HCT116 (cell line): ENCODE data around the gene CAMK2G.

Experiments
- CTCF ChIP-seq, 3 experiments: fragments of 200-600 bp in 1 of 3; sonication (generic) in 1 of 3; IDR thresholded peaks in 2 of 3; conservative IDR thresholded peaks in 1 of 3; 2 replicates each; pipeline ENCODE4 v1.5.1; 2012 to 2017; ENCODE audit warnings: low read depth in 2 of 3, low read length in 2 of 3, antibody characterized with exemption in 1 of 3, borderline replicate concordance in 1 of 3, control low read depth in 1 of 3, mild to moderate bottlenecking in 1 of 3, mixed read lengths in 1 of 3, mixed run types in 1 of 3, moderate library complexity in 1 of 3; ENCODE audit not compliant: insufficient read depth in 1 of 3
- EZH2 ChIP-seq: fragments of 200-600 bp; sonication (generic); IDR thresholded peaks from 2 replicates; pipeline ENCODE4 v1.6.1; 2017; ENCODE audit warnings: antibody characterized with exemption, mixed run types
- POLR2A ChIP-seq: IDR thresholded peaks from 2 replicates; pipeline ENCODE4 v1.7.0; 2011; ENCODE audit warnings: borderline replicate concordance; ENCODE audit not compliant: insufficient read depth, insufficient read length; ENCODE audit errors: extremely low read depth
- POLR2AphosphoS5 ChIP-seq: IDR thresholded peaks from 2 replicates; pipeline ENCODE4 v1.6.1; 2011; ENCODE audit warnings: mild to moderate bottlenecking, low read depth, low read length, moderate library complexity
- SP1 ChIP-seq: IDR thresholded peaks from 2 replicates; pipeline ENCODE4 v1.6.1; 2012; ENCODE audit warnings: low read depth
- YY1 ChIP-seq: IDR thresholded peaks from 2 replicates; pipeline ENCODE4 v1.6.1; 2011; ENCODE audit warnings: low read length, low read depth, moderate library complexity, mild to moderate bottlenecking; ENCODE audit not compliant: insufficient replicate concordance; ENCODE audit errors: extremely low read depth
- TF ChIP-seq, protein P1 (sequence below): IDR thresholded peaks from 2 replicates; pipeline ENCODE4 v1.6.1; 2012; ENCODE audit warnings: low read depth

DNA sequence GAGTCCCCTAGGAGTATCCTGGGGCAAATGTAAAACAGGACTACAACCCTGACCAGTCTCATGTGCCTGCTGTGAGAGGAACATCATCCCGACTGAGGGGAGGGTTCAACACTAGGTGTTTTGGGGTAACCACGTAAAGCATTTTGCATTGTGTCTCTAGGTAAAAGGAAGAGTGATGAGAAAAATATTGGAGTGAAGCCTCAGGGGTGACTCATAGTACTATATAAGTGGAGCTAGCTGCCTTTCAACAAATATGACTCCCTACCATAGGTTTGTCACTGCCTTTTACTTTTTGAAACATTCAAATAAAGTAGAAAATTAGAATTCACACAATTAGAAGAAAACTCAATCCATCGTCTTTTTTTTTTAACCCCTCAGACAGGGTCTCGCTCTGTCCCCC, 2.6 kb upstream of the CAMK2G start:
- no peak for TF ChIP-seq CTCF (IDR thresholded peaks at IDR 0.05 in 2 of 3, conservative IDR thresholded peaks at IDR 0.05 in 1 of 3; ENCODE audit: borderline replicate concordance in 1 of 3, insufficient read depth in 1 of 3, low read depth in 2 of 3, low read length in 2 of 3)
- no peak for TF ChIP-seq SP1
- TF ChIP-seq, protein P1, sequence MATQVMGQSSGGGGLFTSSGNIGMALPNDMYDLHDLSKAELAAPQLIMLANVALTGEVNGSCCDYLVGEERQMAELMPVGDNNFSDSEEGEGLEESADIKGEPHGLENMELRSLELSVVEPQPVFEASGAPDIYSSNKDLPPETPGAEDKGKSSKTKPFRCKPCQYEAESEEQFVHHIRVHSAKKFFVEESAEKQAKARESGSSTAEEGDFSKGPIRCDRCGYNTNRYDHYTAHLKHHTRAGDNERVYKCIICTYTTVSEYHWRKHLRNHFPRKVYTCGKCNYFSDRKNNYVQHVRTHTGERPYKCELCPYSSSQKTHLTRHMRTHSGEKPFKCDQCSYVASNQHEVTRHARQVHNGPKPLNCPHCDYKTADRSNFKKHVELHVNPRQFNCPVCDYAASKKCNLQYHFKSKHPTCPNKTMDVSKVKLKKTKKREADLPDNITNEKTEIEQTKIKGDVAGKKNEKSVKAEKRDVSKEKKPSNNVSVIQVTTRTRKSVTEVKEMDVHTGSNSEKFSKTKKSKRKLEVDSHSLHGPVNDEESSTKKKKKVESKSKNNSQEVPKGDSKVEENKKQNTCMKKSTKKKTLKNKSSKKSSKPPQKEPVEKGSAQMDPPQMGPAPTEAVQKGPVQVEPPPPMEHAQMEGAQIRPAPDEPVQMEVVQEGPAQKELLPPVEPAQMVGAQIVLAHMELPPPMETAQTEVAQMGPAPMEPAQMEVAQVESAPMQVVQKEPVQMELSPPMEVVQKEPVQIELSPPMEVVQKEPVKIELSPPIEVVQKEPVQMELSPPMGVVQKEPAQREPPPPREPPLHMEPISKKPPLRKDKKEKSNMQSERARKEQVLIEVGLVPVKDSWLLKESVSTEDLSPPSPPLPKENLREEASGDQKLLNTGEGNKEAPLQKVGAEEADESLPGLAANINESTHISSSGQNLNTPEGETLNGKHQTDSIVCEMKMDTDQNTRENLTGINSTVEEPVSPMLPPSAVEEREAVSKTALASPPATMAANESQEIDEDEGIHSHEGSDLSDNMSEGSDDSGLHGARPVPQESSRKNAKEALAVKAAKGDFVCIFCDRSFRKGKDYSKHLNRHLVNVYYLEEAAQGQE = no peak
- TF ChIP-seq POLR2AphosphoS5 = no peak
- no peak for TF ChIP-seq POLR2A
- TF ChIP-seq YY1 = no peak
- TF ChIP-seq EZH2 = no peak
